SHP77 (cell line): ENCODE data around the gene GMPS.
"Not testable (repeated sequence)": the region's sequence is repeated elsewhere in the genome, so short reads cannot be mapped to it uniquely, and the experiment has no call there.

ENCODE experiments used
- DNase-seq, 2 experiments: peaks; one replicate each; lab custom pipeline; 2025; lab: John Stamatoyannopoulos, UW

The GMPS gene

DNA sequence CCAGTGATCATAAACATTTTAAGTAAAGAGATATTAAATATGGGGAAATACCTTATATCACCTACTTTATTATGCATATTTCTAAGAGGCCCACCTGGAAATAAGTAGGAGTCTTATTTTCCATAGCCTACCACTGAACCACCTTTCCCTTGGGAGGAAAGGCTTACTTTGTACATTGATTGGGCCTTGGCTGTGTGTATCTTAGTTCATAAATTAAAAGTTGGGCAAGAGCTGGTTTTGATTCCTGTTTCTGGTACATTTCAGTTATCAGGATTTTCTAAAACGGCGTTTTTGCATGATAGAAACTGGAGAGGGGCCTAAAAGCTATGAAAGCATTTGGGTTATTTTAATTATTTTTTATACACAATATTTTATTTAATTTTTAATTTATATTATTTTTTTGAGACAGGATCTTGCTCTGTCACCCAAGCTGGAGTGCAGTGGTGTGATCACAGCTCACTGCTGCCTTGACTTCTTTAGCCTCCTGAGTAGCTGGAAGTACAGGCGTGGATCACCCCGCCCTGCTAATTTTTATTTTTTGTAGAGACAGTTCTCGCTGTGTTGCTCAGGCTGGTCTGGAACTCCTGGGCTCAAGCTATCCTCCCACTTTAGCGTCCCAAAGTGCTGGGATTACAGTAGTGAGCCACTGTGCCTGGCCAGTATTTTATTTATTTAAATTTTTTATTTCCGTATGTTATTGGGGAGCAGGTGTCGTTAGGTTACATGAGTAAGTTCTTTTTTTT lies 2.6 kb downstream of the GMPS start:
- DNase-seq: no peak

DNA sequence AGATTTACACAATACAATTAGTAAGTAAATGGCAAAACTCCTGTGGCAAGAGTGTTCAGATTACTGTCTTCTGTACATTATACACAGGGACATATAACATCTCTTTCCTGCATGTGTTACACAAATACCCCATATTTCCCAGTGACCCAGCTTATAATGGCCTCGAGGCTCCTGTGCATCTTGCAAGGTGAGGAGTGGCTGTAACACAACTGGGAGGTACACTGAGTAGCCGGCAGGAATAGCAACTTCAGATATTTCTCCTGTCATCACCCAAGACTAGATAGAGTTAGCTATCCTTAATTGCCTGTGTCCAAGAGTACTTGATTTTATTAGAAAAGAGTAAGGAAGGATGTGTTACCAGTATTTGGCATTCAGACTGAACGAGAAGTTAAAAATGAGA lies 5.6 kb downstream of the GMPS start:
- no peak for DNase-seq

GRCh38 chr3:155876503-155876902 lies 6.1 kb downstream of the GMPS start:
- no peak for DNase-seq

DNA sequence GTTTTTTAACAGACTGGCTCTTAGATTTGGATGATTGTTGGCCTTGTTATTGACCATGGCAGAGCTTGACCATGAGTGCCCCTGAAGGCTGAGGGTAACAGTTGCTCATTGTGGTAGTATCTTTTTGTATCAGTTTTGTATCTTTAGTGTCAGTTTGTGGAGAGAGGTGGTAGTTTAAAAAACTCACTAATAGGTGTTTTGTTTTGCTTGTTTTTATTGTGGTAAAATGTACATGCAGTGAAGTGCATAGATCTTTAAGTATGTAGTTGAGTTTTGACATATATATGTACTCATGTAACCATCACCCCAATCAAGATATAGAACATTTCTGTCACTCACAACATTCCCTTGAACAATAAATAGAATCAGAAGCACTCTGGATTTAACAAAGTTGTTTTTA lies 9.8 kb downstream of the GMPS start:
- no peak for DNase-seq

GRCh38 chr3:155884292-155884691 lies 13.8 kb downstream of the GMPS start:
- DNase-seq: no peak

DNA sequence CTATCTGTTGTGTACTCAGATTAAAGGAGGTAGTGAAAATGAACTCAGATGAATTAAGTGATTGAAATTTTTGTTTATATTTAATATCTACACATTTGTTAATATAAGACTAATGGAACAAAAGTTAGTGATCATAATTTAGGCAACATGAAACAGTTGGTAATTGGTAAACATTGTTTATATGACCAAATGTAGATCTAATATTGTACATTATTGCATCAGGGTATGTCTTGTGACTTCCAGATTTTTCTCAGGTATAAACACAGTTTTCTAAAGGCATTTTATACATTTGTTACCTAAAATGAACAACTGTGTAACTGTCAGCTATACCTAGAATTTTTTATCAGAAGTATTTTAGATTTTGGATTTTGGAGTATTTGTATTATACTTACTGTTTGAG lies 14.8 kb downstream of the GMPS start:
- no peak for DNase-seq

- DNase-seq: not testable (repeated sequence)
These were observed 15.9 kb downstream of the GMPS start for GRCh38 chr3:155886348-155886747.

- DNase-seq: no peak
These were observed 16.5 kb downstream of the GMPS start for GRCh38 chr3:155886915-155887314.

GRCh38 chr3:155889212-155889611 lies 18.8 kb downstream of the GMPS start:
- DNase-seq: no peak

DNA sequence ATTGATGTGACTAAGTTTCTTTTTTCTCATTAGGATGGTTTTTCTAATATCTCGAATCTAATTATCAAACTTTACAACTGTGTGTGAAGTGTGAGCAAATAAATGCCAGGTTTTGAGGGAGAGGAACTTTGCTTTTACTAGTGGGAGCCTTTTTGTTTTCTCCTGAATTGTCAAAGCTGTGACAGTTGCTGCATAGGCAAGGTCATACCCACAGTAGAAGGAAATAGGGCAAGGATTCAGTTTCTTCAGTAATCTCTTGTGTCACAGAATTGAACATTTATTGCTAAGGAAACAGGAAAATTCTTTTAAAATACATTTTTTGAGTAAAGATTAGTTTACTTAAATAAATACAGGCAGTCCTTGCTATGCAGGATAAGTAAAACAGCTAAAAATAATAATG lies 19.5 kb downstream of the GMPS start:
- DNase-seq: no peak

DNA sequence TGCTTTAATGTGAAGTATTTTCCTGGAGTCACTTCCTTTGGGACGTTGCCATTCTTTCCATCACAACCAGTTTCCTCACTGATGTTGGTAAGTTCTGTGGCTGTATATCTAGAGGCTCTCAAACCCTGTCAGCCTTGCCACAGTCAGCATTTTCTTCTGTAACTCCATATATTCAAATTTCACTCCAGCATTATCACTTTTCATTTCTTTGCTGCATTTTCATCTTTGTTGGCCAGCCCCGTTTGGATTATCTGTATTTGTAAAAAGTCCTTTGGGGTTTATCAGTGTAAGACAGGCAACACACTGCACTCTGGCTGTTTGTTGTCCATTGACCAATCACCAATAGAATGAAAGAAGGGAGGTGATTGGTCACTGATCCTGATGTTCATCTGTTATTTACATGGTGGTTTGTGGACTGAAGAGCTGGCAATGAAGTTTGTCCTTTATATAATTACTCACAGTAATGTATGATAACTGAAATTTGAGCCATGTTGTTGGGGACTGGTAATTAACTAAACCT lies 20.3 kb downstream of the GMPS start:
- DNase-seq: no peak

DNA sequence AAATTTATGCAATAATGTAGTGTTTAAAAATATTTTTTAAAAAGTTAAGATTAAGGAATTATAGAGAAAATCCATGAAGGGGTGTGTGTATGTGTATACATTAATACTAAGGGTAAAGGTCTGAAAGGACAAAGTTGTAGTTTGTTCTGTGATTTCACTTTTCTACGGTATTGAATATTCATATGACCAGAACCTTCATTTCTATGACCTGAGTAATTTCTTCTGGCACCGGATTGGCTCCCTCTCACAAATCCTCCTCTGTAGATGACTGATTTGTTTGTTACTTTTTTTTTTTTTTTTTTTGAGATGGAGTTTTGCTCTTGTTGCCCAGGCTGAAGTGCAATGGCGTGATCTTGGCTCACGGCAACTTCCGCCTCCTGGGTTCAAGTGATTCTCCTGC lies 20.9 kb downstream of the GMPS start:
- DNase-seq: no peak

DNA sequence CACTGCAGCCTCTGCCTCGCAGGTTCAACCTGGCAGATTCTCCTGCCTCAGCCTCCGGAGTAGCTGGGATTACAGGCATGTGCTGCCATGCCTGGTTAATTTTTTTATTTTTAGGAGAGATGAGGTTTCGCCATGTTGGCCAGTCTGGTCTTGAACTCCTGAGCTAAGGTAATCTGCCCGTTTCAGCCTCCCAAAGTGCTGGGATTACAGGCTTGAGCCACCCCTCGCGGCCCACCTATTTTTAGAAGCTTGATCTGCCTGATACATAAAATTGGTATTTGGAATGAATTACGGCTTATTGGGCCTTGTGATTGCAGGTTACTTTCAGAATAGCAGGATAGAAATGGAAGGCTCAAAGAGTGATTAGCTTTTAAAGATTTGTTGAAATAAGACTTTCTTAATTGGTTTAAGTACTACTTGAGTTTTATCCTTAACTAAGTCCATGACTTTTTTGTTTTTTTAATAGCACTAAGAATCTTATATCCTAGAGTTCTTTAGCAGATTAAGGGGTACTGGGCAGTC lies 25.0 kb downstream of the GMPS start:
- DNase-seq: no peak

- DNase-seq: no peak
These were observed 36.5 kb downstream of the GMPS start for GRCh38 chr3:155906900-155907299.

- DNase-seq: no peak
These were observed 37.6 kb downstream of the GMPS start for GRCh38 chr3:155908086-155908485.

- DNase-seq: no peak
These were observed 38.2 kb downstream of the GMPS start for GRCh38 chr3:155908605-155909004.

GRCh38 chr3:155912090-155912489 lies 41.6 kb downstream of the GMPS start:
- DNase-seq: no peak

DNA sequence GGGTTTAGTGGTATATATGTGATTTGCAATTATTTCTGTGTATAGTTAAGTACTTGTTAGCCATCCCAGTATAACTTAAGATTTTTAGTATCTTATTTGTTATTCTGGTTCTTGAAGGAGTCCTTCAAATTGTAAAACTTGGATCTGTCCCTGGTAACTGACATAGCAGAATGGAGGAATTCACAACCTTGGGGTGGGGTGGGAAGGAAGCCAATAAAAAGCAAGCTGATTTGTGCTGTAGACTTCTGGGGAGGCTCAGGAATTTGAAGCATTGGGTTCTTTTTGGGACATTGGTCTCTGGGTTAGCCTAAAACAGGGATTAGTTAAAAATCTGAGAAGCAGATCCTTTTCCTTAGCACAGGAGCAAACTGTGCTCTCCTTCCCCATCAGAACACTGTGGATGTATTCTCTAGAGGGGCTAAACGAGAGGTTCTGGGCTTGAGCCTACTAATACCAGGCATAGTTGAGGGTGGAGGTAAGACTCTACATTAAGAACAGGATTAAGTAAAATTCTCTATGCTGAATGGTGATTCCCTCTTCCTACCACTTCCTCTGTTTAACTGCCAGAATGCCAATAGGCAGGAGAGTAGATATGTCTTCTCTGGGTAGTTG lies 42.2 kb downstream of the GMPS start:
- no peak for DNase-seq

- no peak for DNase-seq
These were observed 47.3 kb downstream of the GMPS start for GRCh38 chr3:155917781-155918180.

DNA sequence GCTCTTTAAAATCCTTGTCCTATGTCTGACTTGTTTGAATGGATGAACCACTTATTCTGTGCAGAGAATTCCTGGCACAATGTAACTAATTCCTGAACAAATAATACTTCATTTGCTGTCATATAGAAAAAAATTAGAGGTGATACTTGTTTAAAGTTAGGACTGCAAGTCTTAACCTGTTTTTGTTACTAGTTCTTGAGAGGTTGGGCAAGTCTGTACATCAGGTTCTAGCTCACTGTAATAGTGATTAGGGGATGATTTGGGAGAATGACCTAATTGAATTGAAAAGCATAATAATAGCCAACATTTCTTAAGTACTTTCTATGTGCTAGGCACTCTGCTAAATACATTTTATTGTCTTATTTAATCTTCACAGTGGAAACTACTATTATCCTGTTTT lies 49.3 kb downstream of the GMPS start:
- DNase-seq: no peak

GRCh38 chr3:155921486-155921885 lies 51.0 kb downstream of the GMPS start:
- no peak for DNase-seq

- DNase-seq: no peak
These were observed 63.8 kb downstream of the GMPS start for GRCh38 chr3:155934230-155934629.

- no peak for DNase-seq
These were observed 68.0 kb downstream of the GMPS start for GRCh38 chr3:155938409-155938808.

- no peak for DNase-seq
These were observed 70.9 kb downstream of the GMPS start for GRCh38 chr3:155941354-155941753.
